ENCODE data around the gene CC2D2A. TPM values are rescaled to one million over a fixed set of nuclear protein-coding genes. Genes with fewer than 3 reads are reported as not detected.

CC2D2A gene
- total RNA-seq, 1 donor from 2014 or later = 26.2 TPM

- no peak overlapping the region for H3K4me3 Mint-ChIP-seq
- H3K9me3 Mint-ChIP-seq = no peaks in the 10 kb centered on the region
- H3K27ac Mint-ChIP-seq (ENCODE audit: unreplicated experiment) = no peak overlapping the region
- H3K4me1 Mint-ChIP-seq = peaks cover 17% of the 10 kb centered on the region
- no peak for DNase-seq (ENCODE audit: low read depth, low spot score)
- TF ChIP-seq CTCF (conservative IDR thresholded peaks at IDR 0.05) = no peak
- peaks cover 22% of the 10 kb centered on the region for H3K36me3 Mint-ChIP-seq (ENCODE audit: low read depth)
- no peaks in the 10 kb centered on the region for H3K27me3 Mint-ChIP-seq (ENCODE audit: low read depth)
Observed at GRCh38 chr4:15558561-15558960, 88.9 kb downstream of the CC2D2A start.

- DNase-seq (ENCODE audit: low read depth, low spot score) = no peak
- Mint-ChIP-seq H3K27ac (ENCODE audit: unreplicated experiment) (peak overlapping the region; percentile 3), H3K4me3 (no peak overlapping the region), H3K9me3 (no peaks in the 10 kb centered on the region), H3K27me3 (ENCODE audit: low read depth) (no peaks in the 10 kb centered on the region), H3K36me3 (ENCODE audit: low read depth) (peaks cover 31% of the 10 kb centered on the region), H3K4me1 (peaks cover 17% of the 10 kb centered on the region)
- TF ChIP-seq CTCF (conservative IDR thresholded peaks at IDR 0.05) = no peak
Observed at GRCh38 chr4:15562114-15562513, 92.4 kb downstream of the CC2D2A start.

- no peaks in the 10 kb centered on the region for H3K9me3 Mint-ChIP-seq
- no peak for TF ChIP-seq CTCF (conservative IDR thresholded peaks at IDR 0.05)
- DNase-seq (ENCODE audit: low read depth, low spot score) = no peak
- H3K36me3 Mint-ChIP-seq (ENCODE audit: low read depth) = peaks cover 33% of the 10 kb centered on the region
- H3K4me3 Mint-ChIP-seq = no peak overlapping the region
- no peaks in the 10 kb centered on the region for H3K27me3 Mint-ChIP-seq (ENCODE audit: low read depth)
- peaks cover 17% of the 10 kb centered on the region for H3K4me1 Mint-ChIP-seq
- H3K27ac Mint-ChIP-seq (ENCODE audit: unreplicated experiment) = peak overlapping the region; percentile 3
Observed at GRCh38 chr4:15562623-15563022, 92.9 kb downstream of the CC2D2A start.

GRCh38 chr4:15563871-15564270 lies 94.2 kb downstream of the CC2D2A start:
- H3K4me3 Mint-ChIP-seq = no peak overlapping the region
- H3K27ac Mint-ChIP-seq (ENCODE audit: unreplicated experiment) = no peak overlapping the region
- no peaks in the 10 kb centered on the region for H3K27me3 Mint-ChIP-seq (ENCODE audit: low read depth)
- no peaks in the 10 kb centered on the region for H3K9me3 Mint-ChIP-seq
- TF ChIP-seq CTCF (conservative IDR thresholded peaks at IDR 0.05) = no peak
- no peak for DNase-seq (ENCODE audit: low read depth, low spot score)
- peaks cover 17% of the 10 kb centered on the region for H3K4me1 Mint-ChIP-seq
- H3K36me3 Mint-ChIP-seq (ENCODE audit: low read depth) = peaks cover 30% of the 10 kb centered on the region

- Mint-ChIP-seq H3K27ac (ENCODE audit: unreplicated experiment) (no peak overlapping the region), H3K9me3 (no peaks in the 10 kb centered on the region), H3K4me1 (no peaks in the 10 kb centered on the region), H3K27me3 (ENCODE audit: low read depth) (no peaks in the 10 kb centered on the region), H3K4me3 (no peak overlapping the region), H3K36me3 (ENCODE audit: low read depth) (peaks cover 20% of the 10 kb centered on the region)
- DNase-seq (ENCODE audit: low read depth, low spot score) = no peak
- TF ChIP-seq CTCF (conservative IDR thresholded peaks at IDR 0.05) = no peak
Observed at GRCh38 chr4:15568821-15569220, 99.1 kb downstream of the CC2D2A start.

- Mint-ChIP-seq H3K27me3 (ENCODE audit: low read depth) (no peaks in the 10 kb centered on the region), H3K4me1 (no peaks in the 10 kb centered on the region), H3K9me3 (no peaks in the 10 kb centered on the region), H3K4me3 (no peak overlapping the region), H3K27ac (ENCODE audit: unreplicated experiment) (no peak overlapping the region), H3K36me3 (ENCODE audit: low read depth) (peaks cover 18% of the 10 kb centered on the region)
- TF ChIP-seq CTCF (conservative IDR thresholded peaks at IDR 0.05) = no peak
- no peak for DNase-seq (ENCODE audit: low read depth, low spot score)
Observed at GRCh38 chr4:15569746-15570145, 100.1 kb downstream of the CC2D2A start.

All from neural crest cell (in vitro differentiated cells).